ENCODE measurements around the gene WASHC4.

- TF ChIP-seq EZH2 (IDR thresholded peaks at IDR 0.05; ENCODE audit: low read length, unreplicated experiment) (no peak), CTCF (conservative IDR thresholded peaks at IDR 0.05; ENCODE audit: low read depth, low read length) (no peak), EZH2phosphoT487 (IDR thresholded peaks at IDR 0.05; ENCODE audit: borderline replicate concordance, low read length) (no peak)
These were observed 2.1 kb downstream of the WASHC4 start for GRCh38 chr12:105109465-105110212.
